ENCODE data around the gene TMA7.

DNA sequence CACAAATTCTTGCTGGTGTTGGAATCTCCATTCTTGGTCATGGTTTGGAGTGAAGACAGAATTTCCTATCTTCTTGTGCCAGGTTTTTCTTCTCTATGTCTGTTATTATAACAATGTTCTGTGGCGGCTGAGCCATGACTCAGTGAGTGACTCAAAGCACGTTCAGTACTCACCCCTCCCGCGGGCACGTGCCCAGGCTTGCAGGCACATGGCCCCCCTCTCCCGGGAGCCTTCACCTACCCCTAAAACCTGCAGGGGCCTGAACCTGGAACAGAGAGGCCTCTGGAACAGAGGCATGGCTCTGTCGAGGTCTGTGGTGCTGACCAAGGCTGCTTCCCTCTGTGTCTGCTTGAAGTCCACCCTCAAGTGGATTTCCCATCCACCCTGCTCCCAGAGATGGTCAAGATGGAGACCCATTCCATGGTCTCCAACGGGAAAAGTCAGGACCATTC lies 37.8 kb upstream of the TMA7 start:
- TF ChIP-seq, protein P1, sequence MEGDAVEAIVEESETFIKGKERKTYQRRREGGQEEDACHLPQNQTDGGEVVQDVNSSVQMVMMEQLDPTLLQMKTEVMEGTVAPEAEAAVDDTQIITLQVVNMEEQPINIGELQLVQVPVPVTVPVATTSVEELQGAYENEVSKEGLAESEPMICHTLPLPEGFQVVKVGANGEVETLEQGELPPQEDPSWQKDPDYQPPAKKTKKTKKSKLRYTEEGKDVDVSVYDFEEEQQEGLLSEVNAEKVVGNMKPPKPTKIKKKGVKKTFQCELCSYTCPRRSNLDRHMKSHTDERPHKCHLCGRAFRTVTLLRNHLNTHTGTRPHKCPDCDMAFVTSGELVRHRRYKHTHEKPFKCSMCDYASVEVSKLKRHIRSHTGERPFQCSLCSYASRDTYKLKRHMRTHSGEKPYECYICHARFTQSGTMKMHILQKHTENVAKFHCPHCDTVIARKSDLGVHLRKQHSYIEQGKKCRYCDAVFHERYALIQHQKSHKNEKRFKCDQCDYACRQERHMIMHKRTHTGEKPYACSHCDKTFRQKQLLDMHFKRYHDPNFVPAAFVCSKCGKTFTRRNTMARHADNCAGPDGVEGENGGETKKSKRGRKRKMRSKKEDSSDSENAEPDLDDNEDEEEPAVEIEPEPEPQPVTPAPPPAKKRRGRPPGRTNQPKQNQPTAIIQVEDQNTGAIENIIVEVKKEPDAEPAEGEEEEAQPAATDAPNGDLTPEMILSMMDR (IDR thresholded peaks at IDR 0.05; ENCODE audit: low read length) = no peak
- TF ChIP-seq EZH2phosphoT487 (IDR thresholded peaks at IDR 0.05; ENCODE audit: low read length) = no peak
